Hepatocyte (in vitro differentiated cells): ENCODE measurements around the gene DDX5. TPM values are rescaled to one million over a fixed set of nuclear protein-coding genes. Genes with fewer than 3 reads are reported as not detected.

ENCODE experiments used
- DNase-seq: peaks from one replicate; pipeline ENCODE4 v3.0.0-alpha.2; 2016; ENCODE audit warnings: low spot score
- H2AFZ ChIP-seq: fragments of 200-600 bp; sonication (generic); 2 replicates; pipeline ENCODE4 v1.6.0; 2016; ENCODE audit warnings: antibody characterized with exemption, mild to moderate bottlenecking
- H3K27ac ChIP-seq: fragments of 200-600 bp; sonication (generic); 2 replicates; pipeline ENCODE4 v1.5.1; 2016; ENCODE audit warnings: mild to moderate bottlenecking
- H3K27me3 ChIP-seq: fragments of 200-600 bp; sonication (generic); 2 replicates; pipeline ENCODE4 v1.6.1; 2016
- H3K36me3 ChIP-seq: fragments of 200-600 bp; sonication (generic); replicated peaks from 2 replicates; pipeline ENCODE4 v1.5.1; 2016; ENCODE audit warnings: low read depth; ENCODE audit not compliant: insufficient read depth
- H3K4me1 ChIP-seq: fragments of 200-600 bp; sonication (generic); 2 replicates; pipeline ENCODE4 v1.5.1; 2016; ENCODE audit warnings: mild to moderate bottlenecking, moderate library complexity; ENCODE audit not compliant: insufficient read depth
- H3K4me2 ChIP-seq: fragments of 200-600 bp; sonication (generic); 2 replicates; pipeline ENCODE4 v1.6.0; 2016
- H3K4me3 ChIP-seq: fragments of 200-600 bp; sonication (generic); 2 replicates; pipeline ENCODE4 v1.5.1; 2016; ENCODE audit warnings: mild to moderate bottlenecking
- H3K79me2 ChIP-seq: fragments of 200-600 bp; sonication (generic); 2 replicates; pipeline ENCODE4 v1.6.0; 2017; ENCODE audit warnings: mild to moderate bottlenecking
- H3K9me2 ChIP-seq: fragments of 200-600 bp; sonication (generic); replicated peaks from 2 replicates; pipeline ENCODE4 v1.6.0; 2017; ENCODE audit warnings: mild to moderate bottlenecking; ENCODE audit not compliant: insufficient read depth
- H3K9me3 ChIP-seq: fragments of 200-600 bp; sonication (generic); 2 replicates; pipeline ENCODE4 v1.5.1; 2016; ENCODE audit warnings: low read depth, mild to moderate bottlenecking
- H4K20me1 ChIP-seq: fragments of 200-600 bp; sonication (generic); 2 replicates; pipeline ENCODE4 v1.6.0; 2016; ENCODE audit warnings: mild to moderate bottlenecking; ENCODE audit not compliant: insufficient read depth, poor library complexity, severe bottlenecking
- EZH2 ChIP-seq: fragments of 200-600 bp; sonication (generic); IDR thresholded peaks from 2 replicates; pipeline ENCODE4 v1.6.1; 2016; ENCODE audit warnings: antibody characterized with exemption, mild to moderate bottlenecking, borderline replicate concordance
- EZH2phosphoT487 ChIP-seq: fragments of 200-600 bp; sonication (generic); IDR thresholded peaks from one replicate; pipeline ENCODE4 v1.6.1; 2018; ENCODE audit warnings: antibody characterized with exemption, mild to moderate bottlenecking, low read depth, moderate library complexity; ENCODE audit not compliant: unreplicated experiment, severe bottlenecking
- WGBS: methylation state at CpG from one replicate; pipeline ENCODE4 v1.1.6; 2016; ENCODE audit warnings: low lambda C conversion rate; ENCODE audit errors: missing lambda C conversion rate; 5-methylcytosine and 5-hydroxymethylcytosine counted together
- microRNA-seq: library from miRNA; unstranded; fragments of <30 nt; microRNA quantifications from one replicate; pipeline ENCODE4, GENCODE V29; 2017
- polyA plus RNA-seq: library from polyadenylated mRNA; unstranded; fragments of >200 nt; fragmentation: Nextera tagmentation; extraction: Ambion mirVana; gene quantifications from 2 replicates; pipeline ENCODE4 v1.2.1, GENCODE V29; 2016
- small RNA-seq: library from RNA; depleted of rRNA; stranded (forward); fragments of <200 nt; gene quantifications from one replicate; pipeline ENCODE3, GENCODE V24; 2014
- total RNA-seq: library from RNA; depleted of rRNA; stranded (reverse); fragments of >200 nt; gene quantifications from 2 replicates; pipeline ENCODE4 v1.2.3, GENCODE V29; 2014
- TF ChIP-seq, protein P1 (sequence below): fragments of 200-600 bp; sonication (generic); IDR thresholded peaks from 2 replicates; pipeline ENCODE4 v1.5.1; 2016; ENCODE audit warnings: antibody characterized with exemption, mild to moderate bottlenecking; ENCODE audit not compliant: poor library complexity

The DDX5 gene
- total and polyA plus RNA-seq, 2 experiments from 2014 or later = 513 to 786 TPM

DNA sequence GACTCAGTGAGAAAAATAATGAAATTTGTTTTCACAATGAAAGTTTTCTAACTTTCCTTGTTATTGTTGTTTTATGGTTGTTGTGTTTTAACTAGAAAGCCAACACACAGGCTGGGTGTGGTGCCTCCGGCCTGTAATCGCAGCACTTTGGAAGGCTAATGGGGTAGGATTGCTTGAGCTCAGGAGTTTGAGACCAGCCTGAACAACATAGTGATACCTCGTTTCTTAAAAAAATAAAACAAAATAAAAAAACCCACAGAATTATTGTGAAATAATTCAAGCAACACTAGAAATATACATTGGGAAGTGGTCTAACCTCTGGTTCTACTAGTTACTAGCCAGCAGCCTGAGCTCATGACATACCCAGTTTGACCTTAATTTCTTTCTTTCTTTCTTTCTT lies 56.5 kb downstream of the DDX5 start:
- TF ChIP-seq EZH2phosphoT487 = no peak
- TF ChIP-seq, protein P1, sequence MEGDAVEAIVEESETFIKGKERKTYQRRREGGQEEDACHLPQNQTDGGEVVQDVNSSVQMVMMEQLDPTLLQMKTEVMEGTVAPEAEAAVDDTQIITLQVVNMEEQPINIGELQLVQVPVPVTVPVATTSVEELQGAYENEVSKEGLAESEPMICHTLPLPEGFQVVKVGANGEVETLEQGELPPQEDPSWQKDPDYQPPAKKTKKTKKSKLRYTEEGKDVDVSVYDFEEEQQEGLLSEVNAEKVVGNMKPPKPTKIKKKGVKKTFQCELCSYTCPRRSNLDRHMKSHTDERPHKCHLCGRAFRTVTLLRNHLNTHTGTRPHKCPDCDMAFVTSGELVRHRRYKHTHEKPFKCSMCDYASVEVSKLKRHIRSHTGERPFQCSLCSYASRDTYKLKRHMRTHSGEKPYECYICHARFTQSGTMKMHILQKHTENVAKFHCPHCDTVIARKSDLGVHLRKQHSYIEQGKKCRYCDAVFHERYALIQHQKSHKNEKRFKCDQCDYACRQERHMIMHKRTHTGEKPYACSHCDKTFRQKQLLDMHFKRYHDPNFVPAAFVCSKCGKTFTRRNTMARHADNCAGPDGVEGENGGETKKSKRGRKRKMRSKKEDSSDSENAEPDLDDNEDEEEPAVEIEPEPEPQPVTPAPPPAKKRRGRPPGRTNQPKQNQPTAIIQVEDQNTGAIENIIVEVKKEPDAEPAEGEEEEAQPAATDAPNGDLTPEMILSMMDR = no peak
- TF ChIP-seq EZH2 = no peak

DNA sequence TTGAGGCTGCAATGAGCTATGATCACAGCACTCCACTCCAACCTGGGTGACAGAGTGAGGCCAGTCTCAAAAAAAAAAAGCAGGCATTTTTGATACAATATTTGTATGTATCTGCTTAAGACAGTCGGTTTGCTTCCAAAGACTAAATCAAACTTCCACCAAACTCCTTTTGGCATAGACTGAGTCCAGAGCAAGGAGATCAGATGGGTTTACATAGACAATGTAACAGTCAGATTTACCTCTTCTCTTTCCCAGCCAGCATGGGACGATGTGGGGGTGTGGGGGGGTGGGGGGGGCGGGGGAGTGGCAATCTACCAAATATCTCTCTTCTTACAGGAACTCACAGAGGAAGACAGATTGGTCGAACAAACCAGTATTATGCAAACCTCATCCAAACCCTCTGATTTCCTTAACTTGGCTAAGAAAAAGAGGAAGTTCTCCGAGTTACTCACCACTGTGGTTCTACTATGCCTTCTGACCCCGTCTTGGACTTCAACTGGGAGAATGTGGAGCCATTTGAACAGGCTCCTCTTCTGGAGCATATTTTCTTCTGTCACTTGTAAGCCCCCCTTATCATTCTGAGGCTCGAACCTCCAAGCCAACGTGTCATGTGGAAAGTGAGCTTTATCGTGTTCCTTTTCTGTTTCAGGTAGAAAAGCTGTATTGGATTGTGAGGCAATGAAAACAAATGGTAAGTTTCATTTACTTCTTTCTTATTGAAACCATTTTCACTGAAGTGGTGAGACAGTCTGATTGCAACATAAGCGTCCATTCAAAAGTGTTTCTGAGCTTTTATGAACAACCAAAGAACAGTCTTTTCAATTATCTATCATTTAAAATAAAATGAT lies 57.2 kb downstream of the DDX5 start, which contains the start of gene MILR1:
Gene MILR1, plus strand, starts transcription at position 451 of the 848 bp plus-strand sequence. Its CDS starts 54 bp downstream, at position 505.
- WGBS = 65% methylated on average over 10 of the region's 10 CpGs

More for the DNA sequence above, 56.5 kb downstream of the DDX5 start:
- H3K36me3 ChIP-seq = no peaks in the 10 kb centered on the region
- DNase-seq = no peak
- WGBS = 90% methylated on average over 3 of the region's 3 CpGs
- H3K79me2 ChIP-seq = no peaks in the 10 kb centered on the region
- no peaks in the 10 kb centered on the region for H3K9me2 ChIP-seq
- H3K4me1 ChIP-seq = no peaks in the 10 kb centered on the region
- H3K4me2 ChIP-seq = no peak overlapping the region
- no peak overlapping the region for H2AFZ ChIP-seq
- H3K4me3 ChIP-seq = no peak overlapping the region
- H4K20me1 ChIP-seq = no peaks in the 10 kb centered on the region
- no peaks in the 10 kb centered on the region for H3K27me3 ChIP-seq
- H3K9me3 ChIP-seq = no peaks in the 10 kb centered on the region
- H3K27ac ChIP-seq = no peak overlapping the region

More for the DNA sequence above, 57.2 kb downstream of the DDX5 start, which contains the start of gene MILR1:
- Histone ChIP-seq H3K4me3 (no peak within 1 kb of the TSS), H4K20me1 (no peaks in the 10 kb centered on the region), H3K36me3 (no peaks in the 10 kb centered on the region), H3K27ac (peak within 1 kb of the TSS; percentile 23), H2AFZ (no peak within 1 kb of the TSS), H3K9me3 (no peaks in the 10 kb centered on the region), H3K4me1 (no peaks in the 10 kb centered on the region), H3K4me2 (no peak within 1 kb of the TSS), H3K79me2 (no peaks in the 10 kb centered on the region), H3K27me3 (no peaks in the 10 kb centered on the region), H3K9me2 (no peaks in the 10 kb centered on the region)
- no peak for DNase-seq
- TF ChIP-seq, protein P1 = no peak
- TF ChIP-seq EZH2 (no peak), EZH2phosphoT487 (no peak)

Small RNA genes lying within 50 kb of the gene (microRNA-seq; reads per million reads assigned to microRNA genes)
- 18.3 reads per million, percentile 37 among the genes with 10 or more reads in this experiment for gene MIR3064
- not detected for gene MIR5047

Small RNA genes lying within 50 kb of the gene (small RNA-seq; reads per million reads assigned to genes)
- not detected for gene ATP5MFP4

Other genes starting within 250 kb of the DDX5 start
- gene TEX2, start 243.0 kb downstream of the DDX5 start, total RNA-seq = 37.4 and 37.7 TPM in 2 replicates
- gene TEX2, start 243.0 kb downstream of the DDX5 start, polyA plus RNA-seq = 22.1 and 27.9 TPM in 2 replicates
- gene PECAM1, start 115.4 kb downstream of the DDX5 start, total RNA-seq = 2.8 and 8.2 TPM in 2 replicates
- 1.7 and 2.3 TPM in 2 replicates for gene PECAM1, start 115.4 kb downstream of the DDX5 start, polyA plus RNA-seq
- gene MILR1, start 57.2 kb downstream of the DDX5 start, total RNA-seq = 0.47 TPM in 1 of 2 replicates, not detected in the other
- 0.47 and 0.62 TPM in 2 replicates for gene MILR1, start 57.2 kb downstream of the DDX5 start, polyA plus RNA-seq
- gene POLG2, start 9.2 kb downstream of the DDX5 start, total RNA-seq = 8.1 and 8.3 TPM in 2 replicates
- 9.7 and 18.5 TPM in 2 replicates for gene POLG2, start 9.2 kb downstream of the DDX5 start, polyA plus RNA-seq
- gene CEP95, start 688 bp upstream of the DDX5 start, total RNA-seq = 38.6 and 42.8 TPM in 2 replicates
- gene CEP95, start 688 bp upstream of the DDX5 start, polyA plus RNA-seq = 25.8 and 29.3 TPM in 2 replicates
- gene SMURF2, start 156.0 kb upstream of the DDX5 start, total RNA-seq = 26.0 and 31.3 TPM in 2 replicates
- gene SMURF2, start 156.0 kb upstream of the DDX5 start, polyA plus RNA-seq = 14.3 and 17.1 TPM in 2 replicates